ENCODE data around the gene RDH13. TPM values are rescaled to one million over a fixed set of nuclear protein-coding genes. Genes with fewer than 3 reads are reported as not detected.

RDH13 gene
- total RNA-seq, 1 experiment from 2014 or later: 31.1 TPM

GRCh38 chr19:55070466-55071128 lies 7.6 kb upstream of the RDH13 start:
- Histone ChIP-seq H3K79me2 (ENCODE audit: insufficient read depth, low read length) (no peaks in the 10 kb centered on the region), H3K27ac (ENCODE audit: low read depth, low read length) (no peak overlapping the region), H2AFZ (ENCODE audit: low read depth, low read length, poor library complexity, severe bottlenecking) (no peak overlapping the region), H3K9ac (ENCODE audit: low read length) (peak overlapping the region; percentile 12; the same call in 1 of the 2 replicates), H3K36me3 (ENCODE audit: control insufficient read depth in 1 of 2, insufficient read depth in 2 of 2, low read length in 2 of 2) (no peaks in the 10 kb centered on the region), H4K20me1 (ENCODE audit: insufficient read depth) (no peaks in the 10 kb centered on the region), H3K4me1 (ENCODE audit: control insufficient read depth in 1 of 2, insufficient read depth in 2 of 2, low read length in 2 of 2) (peaks cover 37 to 42% of the 10 kb centered on the region in 2 experiments), H3K27me3 (ENCODE audit: insufficient read depth, low read length) (no peaks in the 10 kb centered on the region), H3K9me3 (ENCODE audit: control insufficient read depth in 1 of 2, insufficient read depth in 1 of 2, low read depth in 1 of 2, low read length in 2 of 2) (no peaks in the 10 kb centered on the region), H3K4me3 (replicated peaks in 1 of 2; ENCODE audit: low read depth in 1 of 2, low read length in 2 of 2) (peak overlapping the region in 1 of 2 experiments; percentile 35; a peak in 1 of 4 replicates), H3K4me2 (ENCODE audit: low read length) (peak overlapping the region; percentile 99), H3K9me2 (ENCODE audit: insufficient read depth) (no peaks in the 10 kb centered on the region)
- ATAC-seq (peak; percentile 4; the same call in 1 of the 2 replicates), DNase-seq (ENCODE audit: low read depth, low spot score) (no peak)
- ChIA-PET CTCF (interaction anchor here (1.3 kb wide), 1 partner anchor 189 kb away, joined by 3 read pairs; no protein-coding TSS in a partner anchor), RAD21 (ENCODE audit: low non-redundant PET in 1 of 2, low total read pairs in 2 of 2, uncharacterized antibody in 2 of 2, unreplicated experiment in 2 of 2) (no interaction called here), POLR2A (interaction anchor here (0.6 to 1.3 kb wide), 2 partner anchors 10 to 409 kb away, joined by 3 to 7 read pairs; no protein-coding TSS in a partner anchor)
- intact Hi-C loops (cut with micrococcal nuclease): no loop called here
- no TSS peak for BruUV-seq (replicated peaks)
- TF ChIP-seq, protein P1, sequence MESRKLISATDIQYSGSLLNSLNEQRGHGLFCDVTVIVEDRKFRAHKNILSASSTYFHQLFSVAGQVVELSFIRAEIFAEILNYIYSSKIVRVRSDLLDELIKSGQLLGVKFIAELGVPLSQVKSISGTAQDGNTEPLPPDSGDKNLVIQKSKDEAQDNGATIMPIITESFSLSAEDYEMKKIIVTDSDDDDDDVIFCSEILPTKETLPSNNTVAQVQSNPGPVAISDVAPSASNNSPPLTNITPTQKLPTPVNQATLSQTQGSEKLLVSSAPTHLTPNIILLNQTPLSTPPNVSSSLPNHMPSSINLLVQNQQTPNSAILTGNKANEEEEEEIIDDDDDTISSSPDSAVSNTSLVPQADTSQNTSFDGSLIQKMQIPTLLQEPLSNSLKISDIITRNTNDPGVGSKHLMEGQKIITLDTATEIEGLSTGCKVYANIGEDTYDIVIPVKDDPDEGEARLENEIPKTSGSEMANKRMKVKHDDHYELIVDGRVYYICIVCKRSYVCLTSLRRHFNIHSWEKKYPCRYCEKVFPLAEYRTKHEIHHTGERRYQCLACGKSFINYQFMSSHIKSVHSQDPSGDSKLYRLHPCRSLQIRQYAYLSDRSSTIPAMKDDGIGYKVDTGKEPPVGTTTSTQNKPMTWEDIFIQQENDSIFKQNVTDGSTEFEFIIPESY (IDR thresholded peaks at IDR 0.05; ENCODE audit: extremely low read depth, insufficient replicate concordance, low read length): no peak
- TF ChIP-seq, protein P2, sequence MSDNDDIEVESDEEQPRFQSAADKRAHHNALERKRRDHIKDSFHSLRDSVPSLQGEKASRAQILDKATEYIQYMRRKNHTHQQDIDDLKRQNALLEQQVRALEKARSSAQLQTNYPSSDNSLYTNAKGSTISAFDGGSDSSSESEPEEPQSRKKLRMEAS (IDR thresholded peaks at IDR 0.05): no peak
- no peak for TF ChIP-seq CBX3 (IDR thresholded peaks at IDR 0.05; ENCODE audit: low read depth)
- TF ChIP-seq FOSL1 (IDR thresholded peaks at IDR 0.05; ENCODE audit: low read depth): no peak
- no peak for TF ChIP-seq ATF3 (IDR thresholded peaks at IDR 0.05)
- TF ChIP-seq JUND (IDR thresholded peaks at IDR 0.05): no peak
- TF ChIP-seq ZNF274 (IDR thresholded peaks at IDR 0.05; ENCODE audit: low read depth, low read length): no peak
- TF ChIP-seq EZH2phosphoT487 (IDR thresholded peaks at IDR 0.05; ENCODE audit: borderline replicate concordance): no peak
- no peak for TF ChIP-seq SRF (IDR thresholded peaks at IDR 0.05; ENCODE audit: low read depth)

Data from HCT116 (cell line).